ENCODE measurements around the gene DIPK1A. TPM values are rescaled to one million over a fixed set of nuclear protein-coding genes. Genes with fewer than 3 reads are reported as not detected.
"Not testable (repeated sequence)": the region's sequence is repeated elsewhere in the genome, so short reads cannot be mapped to it uniquely, and the experiment has no call there.

The DIPK1A gene
- total and polyA plus RNA-seq, 4 donors: 12.3 to 48.8 (median 39.6) TPM

- no peak for DNase-seq (ENCODE audit: low read depth in 4 of 6, low spot score in 6 of 6)
- Histone ChIP-seq H3K9me3 (ENCODE audit: control insufficient read depth, insufficient read depth, low read length) (peaks cover 4% of the 10 kb centered on the region), H3K27me3 (ENCODE audit: control insufficient read depth, insufficient read depth, low read length) (no peaks in the 10 kb centered on the region), H3K4me3 (ENCODE audit: low read depth, low read length) (no peak overlapping the region), H3K27ac (ENCODE audit: low read depth, low read length) (no peak overlapping the region), H3K4me1 (ENCODE audit: control insufficient read depth, insufficient read depth, low read length) (no peaks in the 10 kb centered on the region), H3K36me3 (ENCODE audit: control insufficient read depth, insufficient read depth, low read length) (no peaks in the 10 kb centered on the region)
- 100% methylated on average over 1 of the region's 1 CpG for WGBS (ENCODE audit: insufficient coverage)
These were observed 57.5 kb downstream of the DIPK1A start for GRCh38 chr1:92903765-92904164.

GRCh38 chr1:92902406-92902744 lies 58.9 kb downstream of the DIPK1A start:
- no peaks in the 10 kb centered on the region for H3K27me3 ChIP-seq (ENCODE audit: control insufficient read depth, insufficient read depth, low read length)
- WGBS (ENCODE audit: insufficient coverage): 100% methylated on average over 1 of the region's 1 CpG
- H3K36me3 ChIP-seq (ENCODE audit: control insufficient read depth, insufficient read depth, low read length): no peaks in the 10 kb centered on the region
- H3K4me1 ChIP-seq (ENCODE audit: control insufficient read depth, insufficient read depth, low read length): no peaks in the 10 kb centered on the region
- no peak overlapping the region for H3K27ac ChIP-seq (ENCODE audit: low read depth, low read length)
- no peak overlapping the region for H3K4me3 ChIP-seq (ENCODE audit: low read depth, low read length)
- no peak for DNase-seq (ENCODE audit: low read depth in 4 of 6, low spot score in 6 of 6)
- peaks cover 4% of the 10 kb centered on the region for H3K9me3 ChIP-seq (ENCODE audit: control insufficient read depth, insufficient read depth, low read length)

GRCh38 chr1:92901699-92902405 lies 59.4 kb downstream of the DIPK1A start:
- Histone ChIP-seq H3K27ac (ENCODE audit: low read depth, low read length) (no peak overlapping the region), H3K36me3 (ENCODE audit: control insufficient read depth, insufficient read depth, low read length) (no peaks in the 10 kb centered on the region), H3K9me3 (ENCODE audit: control insufficient read depth, insufficient read depth, low read length) (peaks cover 4% of the 10 kb centered on the region), H3K4me3 (ENCODE audit: low read depth, low read length) (no peak overlapping the region), H3K4me1 (ENCODE audit: control insufficient read depth, insufficient read depth, low read length) (no peaks in the 10 kb centered on the region), H3K27me3 (ENCODE audit: control insufficient read depth, insufficient read depth, low read length) (no peaks in the 10 kb centered on the region)
- no peak for DNase-seq (ENCODE audit: low read depth in 4 of 6, low spot score in 6 of 6)
- 89% methylated on average over 3 of the region's 3 CpGs for WGBS (ENCODE audit: insufficient coverage)

- H3K4me3 ChIP-seq (ENCODE audit: low read depth, low read length): no peak overlapping the region
- WGBS (ENCODE audit: insufficient coverage): 92% methylated on average over 1 of the region's 1 CpG
- no peak overlapping the region for H3K27ac ChIP-seq (ENCODE audit: low read depth, low read length)
- peaks cover 4% of the 10 kb centered on the region for H3K9me3 ChIP-seq (ENCODE audit: control insufficient read depth, insufficient read depth, low read length)
- no peaks in the 10 kb centered on the region for H3K36me3 ChIP-seq (ENCODE audit: control insufficient read depth, insufficient read depth, low read length)
- no peak for DNase-seq (ENCODE audit: low read depth in 4 of 6, low spot score in 6 of 6)
- no peaks in the 10 kb centered on the region for H3K27me3 ChIP-seq (ENCODE audit: control insufficient read depth, insufficient read depth, low read length)
- no peaks in the 10 kb centered on the region for H3K4me1 ChIP-seq (ENCODE audit: control insufficient read depth, insufficient read depth, low read length)
These were observed 60.1 kb downstream of the DIPK1A start for GRCh38 chr1:92901126-92901525.

- Histone ChIP-seq H3K4me3 (ENCODE audit: low read depth, low read length) (no peak overlapping the region), H3K9me3 (ENCODE audit: control insufficient read depth, insufficient read depth, low read length) (peaks cover 4% of the 10 kb centered on the region), H3K27ac (ENCODE audit: low read depth, low read length) (no peak overlapping the region), H3K27me3 (ENCODE audit: control insufficient read depth, insufficient read depth, low read length) (no peaks in the 10 kb centered on the region), H3K4me1 (ENCODE audit: control insufficient read depth, insufficient read depth, low read length) (no peaks in the 10 kb centered on the region), H3K36me3 (ENCODE audit: control insufficient read depth, insufficient read depth, low read length) (no peaks in the 10 kb centered on the region)
- no peak for DNase-seq (ENCODE audit: low read depth in 4 of 6, low spot score in 6 of 6)
These were observed 60.7 kb downstream of the DIPK1A start for GRCh38 chr1:92900539-92900938.

GRCh38 chr1:92899780-92900179 lies 61.5 kb downstream of the DIPK1A start:
- Histone ChIP-seq H3K4me3 (ENCODE audit: low read depth, low read length) (no peak overlapping the region), H3K27ac (ENCODE audit: low read depth, low read length) (no peak overlapping the region), H3K4me1 (ENCODE audit: control insufficient read depth, insufficient read depth, low read length) (no peaks in the 10 kb centered on the region), H3K27me3 (ENCODE audit: control insufficient read depth, insufficient read depth, low read length) (no peaks in the 10 kb centered on the region), H3K36me3 (ENCODE audit: control insufficient read depth, insufficient read depth, low read length) (no peaks in the 10 kb centered on the region), H3K9me3 (ENCODE audit: control insufficient read depth, insufficient read depth, low read length) (peaks cover 4% of the 10 kb centered on the region)
- DNase-seq (ENCODE audit: low read depth in 4 of 6, low spot score in 6 of 6): no peak

- 86% methylated on average over 1 of the region's 2 CpGs for WGBS (ENCODE audit: insufficient coverage)
- H3K27ac ChIP-seq (ENCODE audit: low read depth, low read length); H3K36me3 ChIP-seq (ENCODE audit: control insufficient read depth, insufficient read depth, low read length); DNase-seq (ENCODE audit: low read depth in 4 of 6, low spot score in 6 of 6); H3K4me3 ChIP-seq (ENCODE audit: low read depth, low read length); H3K9me3 ChIP-seq (ENCODE audit: control insufficient read depth, insufficient read depth, low read length); H3K4me1 ChIP-seq (ENCODE audit: control insufficient read depth, insufficient read depth, low read length); H3K27me3 ChIP-seq (ENCODE audit: control insufficient read depth, insufficient read depth, low read length): not testable (repeated sequence)
These were observed 63.2 kb downstream of the DIPK1A start for GRCh38 chr1:92898053-92898452.

- H3K9me3 ChIP-seq (ENCODE audit: control insufficient read depth, insufficient read depth, low read length): peaks cover 2% of the 10 kb centered on the region
- no peaks in the 10 kb centered on the region for H3K27me3 ChIP-seq (ENCODE audit: control insufficient read depth, insufficient read depth, low read length)
- no CpG with 5 or more reads among the region's 2 CpGs for WGBS (ENCODE audit: insufficient coverage)
- H3K27ac ChIP-seq (ENCODE audit: low read depth, low read length): no peak overlapping the region
- no peak overlapping the region for H3K4me3 ChIP-seq (ENCODE audit: low read depth, low read length)
- no peak for DNase-seq (ENCODE audit: low read depth in 4 of 6, low spot score in 6 of 6)
- no peaks in the 10 kb centered on the region for H3K4me1 ChIP-seq (ENCODE audit: control insufficient read depth, insufficient read depth, low read length)
- no peaks in the 10 kb centered on the region for H3K36me3 ChIP-seq (ENCODE audit: control insufficient read depth, insufficient read depth, low read length)
These were observed 73.8 kb downstream of the DIPK1A start for GRCh38 chr1:92887465-92887864.

- WGBS (ENCODE audit: insufficient coverage): 100% methylated on average over 2 of the region's 2 CpGs
- no peak for DNase-seq (ENCODE audit: low read depth in 4 of 6, low spot score in 6 of 6)
- Histone ChIP-seq H3K9me3 (ENCODE audit: control insufficient read depth, insufficient read depth, low read length) (peaks cover 2% of the 10 kb centered on the region), H3K4me1 (ENCODE audit: control insufficient read depth, insufficient read depth, low read length) (no peaks in the 10 kb centered on the region), H3K27ac (ENCODE audit: low read depth, low read length) (no peak overlapping the region), H3K4me3 (ENCODE audit: low read depth, low read length) (no peak overlapping the region), H3K27me3 (ENCODE audit: control insufficient read depth, insufficient read depth, low read length) (no peaks in the 10 kb centered on the region), H3K36me3 (ENCODE audit: control insufficient read depth, insufficient read depth, low read length) (no peaks in the 10 kb centered on the region)
These were observed 74.3 kb downstream of the DIPK1A start for GRCh38 chr1:92886886-92887419.

GRCh38 chr1:92884195-92884594 lies 77.1 kb downstream of the DIPK1A start:
- H3K9me3 ChIP-seq (ENCODE audit: control insufficient read depth, insufficient read depth, low read length): no peaks in the 10 kb centered on the region
- no peaks in the 10 kb centered on the region for H3K36me3 ChIP-seq (ENCODE audit: control insufficient read depth, insufficient read depth, low read length)
- H3K27ac ChIP-seq (ENCODE audit: low read depth, low read length): no peak overlapping the region
- H3K4me3 ChIP-seq (ENCODE audit: low read depth, low read length): no peak overlapping the region
- no peaks in the 10 kb centered on the region for H3K4me1 ChIP-seq (ENCODE audit: control insufficient read depth, insufficient read depth, low read length)
- DNase-seq (ENCODE audit: low read depth in 4 of 6, low spot score in 6 of 6): no peak
- no peaks in the 10 kb centered on the region for H3K27me3 ChIP-seq (ENCODE audit: control insufficient read depth, insufficient read depth, low read length)
- WGBS (ENCODE audit: insufficient coverage): no CpG with 5 or more reads among the region's 1 CpG
